GM19099 (cell line): ENCODE data around the gene ESYT2.

ENCODE experiments used
- POLR2A ChIP-seq: IDR thresholded peaks from 3 replicates; pipeline ENCODE4 v1.6.1; 2011; ENCODE audit warnings: low read depth; ENCODE audit not compliant: insufficient read length; ENCODE audit errors: extremely low read depth

Gene ESYT2

DNA sequence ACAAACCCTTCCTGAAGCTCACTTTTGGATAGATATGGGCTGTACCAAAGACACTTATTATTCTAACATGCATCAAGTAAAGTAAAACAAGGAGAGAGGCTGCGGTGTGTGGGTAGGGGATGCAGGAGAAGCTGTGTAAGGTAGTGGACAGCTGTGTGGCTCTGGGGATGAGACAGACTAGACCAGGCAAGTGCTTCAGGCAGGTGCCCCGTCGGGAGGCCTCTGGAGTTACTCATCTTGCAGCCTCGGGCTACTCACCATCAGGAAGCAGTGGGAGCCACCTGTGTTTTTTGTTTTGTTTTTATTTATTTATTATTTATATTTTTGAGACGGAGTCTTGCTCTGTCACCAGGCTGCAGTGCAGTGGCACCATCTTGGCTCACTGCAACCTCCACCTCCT, 75.4 kb downstream of the ESYT2 start:
- TF ChIP-seq POLR2A, result no peak

DNA sequence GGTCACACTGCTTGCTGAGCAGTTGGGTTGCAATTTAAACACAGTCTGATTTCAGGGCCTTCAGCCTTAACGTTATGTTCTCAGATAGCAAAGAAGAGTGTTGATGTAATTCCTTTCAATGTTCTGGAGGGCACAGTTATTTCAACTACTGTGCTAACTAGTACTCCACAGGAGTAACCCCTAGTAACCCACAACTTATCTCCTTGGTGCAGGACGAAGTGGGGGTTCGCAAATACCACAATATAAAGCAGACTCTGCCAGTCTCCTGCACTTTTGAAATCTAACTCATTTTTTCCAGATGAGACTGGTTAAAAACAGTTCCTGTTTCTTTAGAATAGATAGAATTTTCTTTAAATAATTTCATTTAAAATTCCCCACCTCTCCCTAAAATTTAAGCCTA, 77.6 kb downstream of the ESYT2 start:
- TF ChIP-seq POLR2A, result no peak

DNA sequence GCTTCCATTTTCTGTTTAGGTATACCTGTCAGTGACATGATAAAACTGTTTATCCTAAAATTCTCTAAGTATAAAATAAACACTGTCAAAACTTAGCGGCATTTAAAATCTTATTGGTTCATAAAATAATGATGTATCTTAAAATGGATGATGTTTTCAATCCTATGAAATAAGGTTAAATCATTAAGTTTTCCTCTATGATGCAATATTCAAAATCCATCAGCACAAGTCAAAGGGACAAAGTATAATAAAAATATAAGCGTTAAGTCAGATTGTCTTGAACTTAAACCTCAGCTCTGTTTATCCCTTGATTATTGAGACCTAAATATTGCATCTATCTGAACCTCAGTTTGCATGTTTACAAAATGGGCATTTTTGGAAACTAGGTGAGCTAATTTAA, 78.1 kb downstream of the ESYT2 start:
- no peak for TF ChIP-seq POLR2A

DNA sequence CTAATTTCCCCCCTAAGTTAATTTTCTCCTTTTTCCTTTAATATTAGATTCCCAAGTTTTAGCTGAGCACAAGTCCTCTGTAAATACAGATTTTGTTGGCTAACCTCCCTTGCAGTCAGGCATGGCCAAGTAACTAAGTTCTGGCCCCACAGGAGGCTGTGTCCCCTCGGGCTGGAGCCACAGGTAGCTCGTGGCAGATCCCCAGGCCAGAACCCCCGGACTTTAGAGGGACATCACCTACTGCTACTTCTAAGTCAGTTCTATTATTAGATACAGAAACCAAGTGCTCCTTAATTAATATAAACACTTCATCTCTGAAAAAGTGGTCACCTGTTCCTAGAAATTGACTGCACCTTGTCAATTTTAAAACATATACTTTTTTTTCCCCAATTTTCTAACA, 78.6 kb downstream of the ESYT2 start:
- no peak for TF ChIP-seq POLR2A

DNA sequence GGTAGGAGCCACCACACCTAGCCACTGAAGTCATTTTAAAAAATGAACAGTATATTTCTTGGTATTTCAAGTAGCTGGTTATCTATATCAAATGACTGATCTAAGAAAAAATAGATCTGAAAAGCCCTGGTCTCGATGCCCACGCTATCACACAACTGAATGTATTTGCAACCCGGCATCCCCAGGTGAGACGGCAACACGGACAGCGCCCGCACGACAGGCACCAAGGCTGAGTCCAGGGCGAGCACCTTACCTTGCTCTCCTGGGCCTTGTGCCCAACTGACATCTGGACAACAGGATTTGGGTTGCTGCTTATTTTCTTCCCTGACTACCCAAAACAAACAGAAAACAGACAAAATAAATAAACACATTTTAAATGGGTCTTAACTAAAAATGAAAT, 79.9 kb downstream of the ESYT2 start:
- TF ChIP-seq POLR2A, result no peak

DNA sequence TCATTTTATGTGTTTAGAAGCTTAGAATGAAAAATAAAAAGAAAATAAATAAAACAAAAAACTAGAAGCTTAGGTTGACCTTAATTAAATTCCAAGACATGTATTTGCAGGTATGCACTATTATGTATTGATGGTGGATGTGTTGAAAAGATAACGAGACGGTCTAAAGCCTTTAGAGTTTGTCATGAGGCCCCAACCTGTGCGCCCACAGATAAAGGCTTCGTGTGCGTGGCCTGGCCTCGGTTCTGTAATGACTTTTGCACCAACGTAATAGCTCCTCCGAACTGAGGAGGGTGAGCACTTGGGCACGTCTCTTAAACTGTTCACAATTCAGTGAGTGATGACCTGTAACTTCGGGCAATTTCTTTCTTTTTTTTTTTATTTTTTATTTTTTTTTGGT, 81.0 kb downstream of the ESYT2 start:
- TF ChIP-seq POLR2A, result no peak

DNA sequence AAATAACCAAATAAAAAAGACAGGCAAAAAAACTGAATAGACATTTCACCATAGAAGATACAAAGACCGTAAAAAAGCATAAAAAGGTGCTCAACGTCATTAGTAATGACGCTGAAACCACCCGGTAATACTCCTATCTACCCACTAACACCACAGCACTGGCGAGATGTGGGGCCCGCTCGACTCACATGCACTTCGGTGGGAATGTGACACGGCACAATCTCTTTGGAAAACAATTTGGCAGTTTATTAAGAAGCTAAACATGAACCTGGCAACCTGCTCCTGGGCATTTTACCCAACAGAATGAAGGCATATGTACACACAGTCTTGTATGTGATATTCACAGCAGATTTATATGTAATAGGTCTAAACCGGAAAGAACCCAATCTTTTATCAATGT, 81.9 kb downstream of the ESYT2 start:
- TF ChIP-seq POLR2A, result no peak

DNA sequence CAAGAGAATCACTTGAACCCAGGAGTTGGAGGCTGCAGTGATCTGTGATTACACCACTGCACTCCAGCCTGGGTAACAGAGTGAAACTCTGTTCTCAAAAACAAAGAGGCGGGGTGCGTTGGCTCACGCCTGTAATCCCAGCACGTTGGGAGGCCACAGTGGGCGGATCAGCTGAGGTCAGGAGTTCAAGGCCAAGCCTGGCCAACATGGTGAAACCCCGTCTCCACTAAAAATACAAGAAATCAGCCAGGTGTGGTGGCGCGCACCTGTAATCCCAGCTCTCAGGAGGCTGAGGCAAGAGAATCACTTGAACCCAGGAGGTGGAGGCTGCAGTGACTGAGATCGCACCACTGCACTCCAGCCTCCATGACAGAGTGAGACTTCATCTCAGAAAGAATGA, 82.4 kb downstream of the ESYT2 start:
- no peak for TF ChIP-seq POLR2A

DNA sequence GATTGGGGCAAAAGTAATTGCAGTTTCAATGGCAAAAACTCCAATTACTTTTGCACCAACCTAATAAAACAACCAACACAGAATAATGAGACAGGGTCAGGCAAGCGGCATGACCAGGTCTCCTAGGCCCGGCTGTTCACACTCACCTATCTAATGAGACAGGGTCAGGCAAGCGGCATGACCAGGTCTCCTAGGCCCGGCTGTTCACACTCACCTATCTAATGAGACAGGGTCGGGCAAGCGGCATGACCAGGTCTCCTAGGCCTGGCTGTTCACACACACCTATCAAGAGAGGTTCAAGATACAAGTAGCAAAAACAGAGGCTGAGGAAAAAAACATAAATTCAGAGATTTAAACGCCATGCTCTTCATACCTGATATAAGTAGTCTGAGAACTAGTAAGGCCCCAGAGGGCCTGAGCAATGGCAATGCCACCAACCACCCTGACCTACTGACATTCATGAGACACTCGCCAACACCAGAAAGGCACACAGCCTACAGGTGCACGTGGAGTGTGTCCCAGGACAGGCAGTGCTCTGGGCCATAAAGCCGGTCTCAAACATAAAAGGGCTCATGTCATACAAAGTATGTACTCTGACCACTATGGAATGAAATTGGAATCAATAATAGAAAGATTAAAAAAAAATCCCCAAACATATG, 84.1 kb downstream of the ESYT2 start:
- TF ChIP-seq POLR2A, result no peak

DNA sequence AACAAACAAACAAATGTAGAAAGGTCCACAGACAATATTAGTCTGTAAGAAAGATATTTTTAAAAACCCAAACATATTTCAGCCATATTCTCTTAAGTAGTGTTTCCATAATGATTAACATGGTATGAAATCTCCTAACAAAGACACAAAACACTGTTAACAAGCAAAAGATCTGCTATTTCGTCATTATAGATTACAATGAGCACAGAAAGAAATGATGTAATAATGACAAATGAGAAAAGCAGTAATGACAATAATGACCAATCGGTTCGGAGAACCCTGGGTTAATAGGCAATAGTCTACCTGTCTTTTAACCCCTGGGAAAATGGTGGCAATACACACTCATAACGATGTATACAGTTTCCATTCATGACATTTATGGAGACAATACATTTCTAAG, 85.2 kb downstream of the ESYT2 start:
- no peak for TF ChIP-seq POLR2A

DNA sequence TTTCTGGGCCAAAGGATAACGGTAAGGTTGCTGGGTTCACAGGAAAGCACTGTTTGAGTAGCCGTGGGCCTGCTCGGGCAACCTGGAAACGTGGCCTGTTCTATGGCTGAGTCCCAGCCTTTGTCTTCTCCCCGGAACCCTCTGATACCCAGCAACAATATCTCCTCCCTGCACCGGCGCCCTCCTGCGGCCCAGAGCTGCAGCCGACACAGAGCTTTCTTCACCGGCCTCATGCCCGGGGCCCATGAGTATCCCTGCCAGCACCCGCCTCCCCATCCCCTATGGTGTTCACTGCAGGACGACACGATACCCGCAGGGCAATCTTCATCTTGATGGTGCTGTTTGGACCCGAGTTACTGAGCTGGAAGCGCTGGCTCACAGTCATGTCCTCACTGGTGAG, 86.1 kb downstream of the ESYT2 start:
- no peak for TF ChIP-seq POLR2A

DNA sequence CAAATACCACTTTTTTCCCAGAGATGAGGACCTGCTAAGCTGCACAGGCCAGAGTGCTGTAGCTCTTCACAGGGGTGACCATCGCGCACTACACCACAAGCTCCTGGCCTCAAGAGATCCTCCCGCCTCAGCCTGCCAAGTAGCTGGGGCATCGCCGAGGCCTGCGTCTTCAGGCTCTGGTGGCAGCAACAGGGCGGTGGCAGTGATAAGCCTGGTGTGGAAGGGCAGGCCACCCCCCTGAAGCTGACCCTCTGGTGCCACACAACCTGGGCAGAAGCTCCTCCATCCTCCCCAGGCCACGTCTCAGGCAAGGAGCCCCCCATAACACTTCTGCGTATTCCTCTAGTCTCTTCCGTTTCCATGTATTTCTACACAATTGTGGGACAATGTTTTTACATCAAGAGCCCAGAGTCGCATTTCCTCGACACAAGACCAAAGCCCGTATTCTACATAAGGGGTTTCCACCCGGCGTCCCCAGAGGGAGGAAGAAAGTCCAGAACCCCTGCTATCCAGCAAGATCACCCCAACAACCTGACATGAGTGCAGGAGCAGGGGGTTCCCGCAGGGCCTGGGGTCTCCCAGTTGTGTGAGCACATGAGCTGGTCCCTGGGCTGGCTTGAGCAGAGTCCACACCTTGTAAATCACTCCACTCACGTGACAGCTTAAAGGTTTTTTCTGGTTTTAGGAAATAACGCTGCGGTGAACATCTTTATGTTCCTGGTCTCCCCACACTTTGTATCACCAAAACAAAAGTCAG, 87.1 kb downstream of the ESYT2 start:
- TF ChIP-seq POLR2A, result no peak

DNA sequence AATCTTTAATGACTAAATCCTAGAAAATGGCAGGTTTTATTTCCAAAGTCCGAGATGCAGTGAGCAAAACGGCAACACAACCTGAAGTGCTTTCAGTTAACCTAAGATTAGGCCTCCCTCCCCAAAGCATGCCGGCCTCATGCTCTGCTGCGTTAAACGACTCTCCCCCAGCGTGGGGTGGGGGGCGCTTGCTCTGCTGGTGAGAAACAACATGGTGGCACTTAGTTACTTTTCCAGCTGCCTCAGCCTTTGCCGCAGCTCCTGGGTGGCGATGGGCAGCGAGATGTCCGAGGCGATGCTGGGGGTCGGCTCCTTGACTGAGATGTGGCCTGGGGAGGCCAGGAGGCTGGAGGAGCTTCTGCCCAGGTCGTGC, 88.0 kb downstream of the ESYT2 start:
- no peak for TF ChIP-seq POLR2A

DNA sequence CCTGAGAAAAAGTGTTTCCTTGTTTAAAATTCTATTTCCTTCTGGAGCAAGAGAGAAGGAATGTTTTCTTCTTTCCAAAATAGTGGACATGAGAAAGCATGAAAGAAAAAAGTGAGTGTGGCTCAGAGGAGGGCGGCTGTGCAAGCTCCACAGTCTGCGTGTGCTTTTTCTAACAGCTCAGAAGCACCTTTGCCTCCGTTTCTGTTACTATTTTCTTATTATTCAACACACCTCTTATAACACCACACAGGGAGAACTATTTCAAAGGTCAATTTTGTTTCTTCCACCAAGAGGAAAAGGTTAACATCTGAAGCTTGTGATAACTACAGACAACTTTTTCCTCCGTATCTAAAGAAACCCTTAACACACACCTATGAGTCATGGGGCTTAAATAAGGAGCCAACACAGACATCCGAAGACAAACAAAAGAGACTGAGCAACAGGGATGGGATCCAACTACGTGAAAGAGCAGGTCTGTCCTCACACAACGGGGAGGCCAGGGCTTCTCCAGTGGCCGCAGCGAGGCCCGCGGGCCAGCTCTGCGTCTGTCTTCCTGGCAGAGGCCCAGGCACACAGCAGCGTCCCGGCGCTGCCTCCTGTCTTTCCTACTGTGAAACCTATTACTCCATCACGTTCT, 88.5 kb downstream of the ESYT2 start:
- no peak for TF ChIP-seq POLR2A

DNA sequence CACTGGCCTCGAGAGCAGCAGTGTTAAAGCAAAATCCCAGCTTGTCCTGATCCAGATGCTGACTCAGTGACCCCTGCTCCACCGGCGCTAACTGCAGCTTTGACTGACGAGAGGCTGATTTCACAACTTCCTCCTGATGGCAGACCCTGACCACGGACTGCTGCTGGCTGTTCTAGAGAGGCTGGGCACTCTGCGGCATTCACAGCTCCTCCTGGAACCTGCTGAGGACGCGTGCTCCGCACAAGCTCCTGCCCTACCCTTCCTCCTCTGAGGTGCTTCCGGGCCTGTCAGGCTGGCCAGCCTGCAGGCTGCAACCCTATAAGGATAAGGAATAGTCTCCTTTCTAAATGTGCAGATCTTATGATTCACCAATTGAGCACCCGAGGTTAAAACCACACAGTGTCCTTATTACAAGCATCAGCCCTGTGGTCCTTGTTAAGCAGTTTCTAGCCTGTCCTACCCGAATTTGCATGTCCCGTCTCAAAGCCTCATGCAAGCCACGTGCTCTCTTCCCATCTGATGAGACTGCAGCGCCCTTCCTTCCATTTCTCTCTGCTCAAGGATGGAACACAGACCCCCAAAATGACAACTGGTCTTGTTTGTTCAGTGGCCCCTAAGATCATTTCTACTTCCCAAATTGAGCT, 89.2 kb downstream of the ESYT2 start:
- TF ChIP-seq POLR2A, result no peak

DNA sequence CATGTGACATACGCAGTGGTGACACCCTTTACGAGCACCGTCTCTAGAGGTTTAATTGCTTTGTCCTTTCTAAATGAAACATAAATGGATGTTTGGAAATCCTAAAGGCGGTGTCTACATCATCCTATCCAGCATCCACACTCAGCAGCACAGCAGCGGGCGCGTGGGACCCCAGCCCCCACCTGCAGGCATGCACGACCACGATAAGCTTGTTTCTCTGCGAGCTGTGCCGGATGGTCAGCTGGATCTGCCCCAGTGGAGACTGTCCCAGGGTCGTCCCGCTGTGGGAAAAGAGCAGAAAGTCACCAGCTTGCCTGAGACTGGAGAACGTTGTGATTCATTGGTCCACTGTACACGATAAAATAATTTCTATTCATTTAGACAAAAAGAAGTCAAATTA, 90.5 kb downstream of the ESYT2 start:
- no peak for TF ChIP-seq POLR2A
